Gastroesophageal sphincter (tissue), 4 donors: ENCODE results near the gene EML4. TPM values are rescaled to one million over a fixed set of nuclear protein-coding genes. Genes with fewer than 3 reads are reported as not detected.

Experiments used
- ATAC-seq: fragments of 150-250 bp; one replicate; pipeline ENCODE4 v1.9.1; 2016; ENCODE audit warnings: mild to moderate bottlenecking, moderate library complexity
- H3K27ac ChIP-seq, 4 donors: fragments of 200-600 bp; sonication (generic) in 3 of 4; 1 replicate in 3 of 4; 2 replicates in 1 of 4; pipeline ENCODE4 v1.5.1; 2016 to 2019
- H3K27me3 ChIP-seq: fragments of 200-600 bp; sonication (generic); one replicate; pipeline ENCODE4 v1.5.1; 2019
- H3K36me3 ChIP-seq, 2 donors: fragments of 200-600 bp; sonication (generic); one replicate each; pipeline ENCODE4 v1.5.1; 2019; ENCODE audit warnings: control low read depth in 1 of 2
- H3K4me1 ChIP-seq, 3 donors: fragments of 200-600 bp; sonication (generic); 1 replicate in 2 of 3; 2 replicates in 1 of 3; pipeline ENCODE4 v1.5.1; 2016 to 2019; ENCODE audit warnings: control low read depth in 2 of 3
- H3K4me3 ChIP-seq, 2 donors: fragments of 200-600 bp; sonication (generic); one replicate each; pipeline ENCODE4 v1.5.1; 2019; ENCODE audit warnings: mild to moderate bottlenecking in 1 of 2, moderate library complexity in 1 of 2
- H3K9me3 ChIP-seq, 3 donors: fragments of 200-600 bp; sonication (generic); one replicate each; pipeline ENCODE4 v1.5.1; 2017 to 2019; ENCODE audit warnings: control low read depth in 2 of 3
- EP300 ChIP-seq: sonication (generic); formaldehyde crosslinking; IDR thresholded peaks from one replicate; pipeline ENCODE4 v1.6.1; 2017; ENCODE audit warnings: antibody characterized with exemption, mild to moderate bottlenecking
- POLR2A ChIP-seq, 2 donors: fragments of 450-650 bp; IDR thresholded peaks; one replicate each; pipeline ENCODE4 v1.6.1; 2017; ENCODE audit warnings: antibody characterized with exemption in 2 of 2, mild to moderate bottlenecking in 2 of 2, moderate library complexity in 1 of 2
- POLR2AphosphoS5 ChIP-seq: sonication (generic); formaldehyde crosslinking; IDR thresholded peaks from one replicate; pipeline ENCODE4 v1.6.1; 2017; ENCODE audit warnings: antibody characterized with exemption
- WGBS, 2 donors: methylation state at CpG; one replicate each; pipeline ENCODE4 v1.1.5; 2018; ENCODE audit warnings: low coverage in 1 of 2; 5-methylcytosine and 5-hydroxymethylcytosine counted together
- total RNA-seq, 4 donors: library from RNA; depleted of rRNA; stranded (reverse); fragments of >200 nt; gene quantifications; one replicate each; pipeline ENCODE4 v1.1.0, GENCODE V29; 2016
- TF ChIP-seq, protein P1 (sequence below), 4 experiments: fragments of 200-600 bp in 2 of 4; fragments of 450-650 bp in 2 of 4; sonication (generic) in 1 of 4; IDR thresholded peaks; one replicate each; pipeline ENCODE4 v1.5.1; 2017 to 2019; ENCODE audit warnings: antibody characterized with exemption in 4 of 4, mild to moderate bottlenecking in 2 of 4, moderate library complexity in 2 of 4

EML4 gene
- total RNA-seq, 4 donors from 2014 or later = 18.5 to 31.4 (median 23.7) TPM

DNA sequence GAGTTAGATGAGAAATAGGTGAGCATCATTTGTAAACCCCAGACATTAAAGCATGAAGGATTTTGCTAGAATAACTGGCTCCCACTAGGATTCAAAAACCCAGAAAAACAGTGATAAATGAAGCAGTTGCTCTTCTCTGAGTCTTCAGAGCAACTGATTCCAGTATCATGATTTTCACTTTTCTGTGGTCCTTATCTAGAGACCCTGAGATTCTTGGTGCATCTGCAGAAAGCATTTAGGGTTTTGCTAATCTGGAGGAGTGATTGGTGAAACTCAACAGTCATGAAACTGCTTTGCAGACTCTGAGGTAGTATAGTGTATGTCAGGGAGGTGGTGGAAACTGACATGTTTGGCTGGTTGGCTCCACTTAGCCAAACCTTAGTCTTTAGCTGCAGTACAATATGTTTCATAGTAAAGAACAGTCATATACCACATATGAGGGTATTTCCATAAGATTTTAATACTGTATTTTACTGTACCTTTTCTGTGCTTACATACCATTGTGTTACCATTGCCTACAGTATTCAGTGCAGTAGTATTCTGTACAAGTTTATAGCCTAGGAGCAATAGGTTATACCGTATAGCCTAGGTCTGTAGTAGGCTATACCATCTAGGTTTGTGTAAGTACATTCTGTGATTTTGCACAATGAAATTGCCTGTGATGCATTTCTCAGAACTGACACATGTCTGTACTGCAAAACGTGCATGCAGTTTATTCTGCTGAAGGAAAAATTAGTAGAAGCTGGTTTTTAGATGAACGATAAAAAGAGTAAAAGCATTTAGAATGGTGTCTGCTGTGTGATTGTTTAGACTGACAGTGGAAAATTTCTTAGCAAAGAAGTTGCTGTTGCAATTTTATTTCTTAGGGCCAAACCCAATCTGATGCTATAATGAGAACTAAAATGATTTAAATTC, 23.8 kb downstream of the EML4 start:
- ATAC-seq = no peak

DNA sequence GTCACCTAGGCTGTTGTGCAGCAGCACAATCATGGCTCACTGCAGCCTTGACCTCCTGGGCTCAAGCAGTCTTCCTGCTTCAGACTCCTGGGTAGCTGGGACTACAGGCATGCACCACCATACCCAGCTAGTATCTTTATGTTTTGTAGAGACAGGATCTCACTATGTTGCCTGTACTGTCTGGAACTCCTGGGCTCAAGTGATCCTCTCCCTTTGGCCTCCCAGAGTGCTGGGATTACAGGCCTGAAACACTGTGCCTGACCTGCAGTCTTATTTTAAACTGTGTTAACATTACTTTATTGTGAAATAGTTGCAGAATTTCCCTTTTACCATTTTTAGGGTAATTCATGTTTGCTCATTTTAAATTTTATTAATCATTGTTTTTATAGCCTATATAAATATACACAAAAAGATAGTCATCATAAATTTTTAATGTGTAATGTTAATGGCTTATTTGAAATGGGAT, 24.6 kb downstream of the EML4 start:
- Histone ChIP-seq H3K9me3 (no peaks in the 10 kb centered on the region), H3K36me3 (no peaks in the 10 kb centered on the region), H3K27ac (no peak overlapping the region), H3K27me3 (no peaks in the 10 kb centered on the region), H3K4me3 (no peak overlapping the region), H3K4me1 (peaks cover 0 to 32% (median 4%) of the 10 kb centered on the region in 3 donors)
- ATAC-seq = no peak
- TF ChIP-seq POLR2A (IDR thresholded peaks at IDR 0.05) (no peak), POLR2AphosphoS5 (no peak), EP300 (no peak)
- TF ChIP-seq, protein P1, sequence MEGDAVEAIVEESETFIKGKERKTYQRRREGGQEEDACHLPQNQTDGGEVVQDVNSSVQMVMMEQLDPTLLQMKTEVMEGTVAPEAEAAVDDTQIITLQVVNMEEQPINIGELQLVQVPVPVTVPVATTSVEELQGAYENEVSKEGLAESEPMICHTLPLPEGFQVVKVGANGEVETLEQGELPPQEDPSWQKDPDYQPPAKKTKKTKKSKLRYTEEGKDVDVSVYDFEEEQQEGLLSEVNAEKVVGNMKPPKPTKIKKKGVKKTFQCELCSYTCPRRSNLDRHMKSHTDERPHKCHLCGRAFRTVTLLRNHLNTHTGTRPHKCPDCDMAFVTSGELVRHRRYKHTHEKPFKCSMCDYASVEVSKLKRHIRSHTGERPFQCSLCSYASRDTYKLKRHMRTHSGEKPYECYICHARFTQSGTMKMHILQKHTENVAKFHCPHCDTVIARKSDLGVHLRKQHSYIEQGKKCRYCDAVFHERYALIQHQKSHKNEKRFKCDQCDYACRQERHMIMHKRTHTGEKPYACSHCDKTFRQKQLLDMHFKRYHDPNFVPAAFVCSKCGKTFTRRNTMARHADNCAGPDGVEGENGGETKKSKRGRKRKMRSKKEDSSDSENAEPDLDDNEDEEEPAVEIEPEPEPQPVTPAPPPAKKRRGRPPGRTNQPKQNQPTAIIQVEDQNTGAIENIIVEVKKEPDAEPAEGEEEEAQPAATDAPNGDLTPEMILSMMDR (IDR thresholded peaks at IDR 0.05) = no peak

More for the DNA sequence above, 23.8 kb downstream of the EML4 start:
- H3K27me3 ChIP-seq = no peaks in the 10 kb centered on the region
- no peaks in the 10 kb centered on the region for H3K36me3 ChIP-seq
- no peak overlapping the region for H3K4me3 ChIP-seq
- no peak for TF ChIP-seq POLR2A (IDR thresholded peaks at IDR 0.05)
- TF ChIP-seq POLR2AphosphoS5 = no peak
- TF ChIP-seq, protein P1 (IDR thresholded peaks at IDR 0.05) = no peak
- TF ChIP-seq EP300 = no peak
- H3K4me1 ChIP-seq = peaks cover 0 to 32% (median 4%) of the 10 kb centered on the region in 3 donors
- 32 to 40% methylated on average over 3 of the region's 3 CpGs for WGBS, 2 donors
- no peaks in the 10 kb centered on the region for H3K9me3 ChIP-seq
- no peak overlapping the region for H3K27ac ChIP-seq

DNA sequence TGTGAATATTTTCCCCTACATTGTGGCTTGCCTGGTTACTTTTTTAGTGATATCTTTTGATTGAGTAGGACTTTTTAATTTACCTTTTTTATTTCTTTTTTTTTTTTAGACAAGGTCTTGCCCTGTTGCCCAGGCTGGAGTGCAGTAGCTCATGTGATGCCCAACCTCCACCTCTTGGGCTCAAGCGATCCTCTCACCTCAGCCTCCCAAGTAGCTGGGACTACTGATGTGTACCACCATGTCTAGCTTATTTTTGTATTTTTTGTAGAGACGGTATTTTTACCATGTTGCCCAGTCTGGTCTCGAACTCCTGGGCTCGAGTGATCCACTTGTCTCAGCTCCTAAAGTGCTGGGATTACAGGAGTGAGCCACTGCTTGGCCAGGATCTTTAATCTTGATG, 25.3 kb downstream of the EML4 start:
- no peak for ATAC-seq
- H3K27me3 ChIP-seq = no peaks in the 10 kb centered on the region
- H3K4me1 ChIP-seq = peaks cover 0 to 32% (median 4%) of the 10 kb centered on the region in 3 donors
- H3K27ac ChIP-seq = no peak overlapping the region
- no peak for TF ChIP-seq EP300
- no peak for TF ChIP-seq POLR2AphosphoS5
- TF ChIP-seq, protein P1 (IDR thresholded peaks at IDR 0.05) = no peak
- TF ChIP-seq POLR2A (IDR thresholded peaks at IDR 0.05) = no peak
- no peak overlapping the region for H3K4me3 ChIP-seq
- no peaks in the 10 kb centered on the region for H3K9me3 ChIP-seq
- 97 to 100% methylated on average over 2 to 4 of the region's 4 CpGs for WGBS, 2 donors
- H3K36me3 ChIP-seq = no peaks in the 10 kb centered on the region

DNA sequence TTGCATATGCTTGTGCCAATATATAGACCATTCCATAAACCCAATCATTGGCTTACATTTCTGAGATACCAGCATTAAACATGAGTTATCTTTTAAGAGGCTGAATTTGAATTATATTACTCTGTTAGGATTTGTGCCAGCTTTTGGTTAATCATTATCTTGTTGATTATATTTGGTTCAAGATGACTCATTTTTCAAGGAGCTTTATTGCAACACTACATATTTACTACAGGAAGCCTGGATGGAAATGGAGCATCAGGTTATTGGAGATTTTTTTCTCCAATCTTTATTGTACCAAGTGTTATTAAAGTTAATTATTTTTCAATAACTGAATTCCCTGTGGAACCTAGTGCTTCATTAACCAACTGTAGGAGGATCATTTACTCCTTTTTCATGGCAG, 26.4 kb downstream of the EML4 start:
- Histone ChIP-seq H3K9me3 (no peaks in the 10 kb centered on the region), H3K36me3 (no peaks in the 10 kb centered on the region), H3K27ac (no peak overlapping the region), H3K4me1 (peaks cover 0 to 36% (median 4%) of the 10 kb centered on the region in 3 donors), H3K4me3 (no peak overlapping the region), H3K27me3 (no peaks in the 10 kb centered on the region)
- TF ChIP-seq, protein P1 (IDR thresholded peaks at IDR 0.05) = no peak
- TF ChIP-seq POLR2AphosphoS5 = peak; percentile 59
- TF ChIP-seq POLR2A (IDR thresholded peaks at IDR 0.05) = no peak
- no peak for TF ChIP-seq EP300
- ATAC-seq = no peak

DNA sequence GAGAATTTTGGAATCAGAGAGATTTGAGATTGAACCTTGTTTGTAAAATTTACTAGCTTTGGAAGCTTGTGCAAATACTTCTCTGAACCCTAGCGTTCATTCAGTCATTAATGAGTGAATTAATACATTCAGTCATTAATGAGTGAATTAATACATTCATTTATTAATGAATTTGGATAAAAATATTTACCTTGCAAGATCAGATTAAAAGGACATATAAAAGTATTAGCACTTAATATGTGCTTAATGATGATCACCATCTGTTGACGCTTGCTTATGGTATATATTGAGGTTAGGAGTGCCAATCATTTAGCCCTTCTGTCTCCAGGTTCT, 26.9 kb downstream of the EML4 start:
- whole genome bisulfite sequencing, 2 donors = 96 to 100% methylated on average over 2 of the region's 2 CpGs
- no peaks in the 10 kb centered on the region for H3K27me3 ChIP-seq

More for the DNA sequence above, 26.9 kb downstream of the EML4 start:
- ATAC-seq = no peak
- Histone ChIP-seq H3K9me3 (no peaks in the 10 kb centered on the region), H3K4me3 (no peak overlapping the region), H3K36me3 (no peaks in the 10 kb centered on the region), H3K27ac (no peak overlapping the region), H3K4me1 (peaks cover 0 to 41% (median 4%) of the 10 kb centered on the region in 3 donors)
- TF ChIP-seq, protein P1 (IDR thresholded peaks at IDR 0.05) = no peak
- TF ChIP-seq EP300 = no peak
- TF ChIP-seq POLR2AphosphoS5 = no peak
- no peak for TF ChIP-seq POLR2A (IDR thresholded peaks at IDR 0.05)
